Measurements from ENCODE around the gene IQCN.
A peak's percentile ranks its signal among the peaks of the same experiment; 100 is the strongest.

Gene IQCN, protein sequence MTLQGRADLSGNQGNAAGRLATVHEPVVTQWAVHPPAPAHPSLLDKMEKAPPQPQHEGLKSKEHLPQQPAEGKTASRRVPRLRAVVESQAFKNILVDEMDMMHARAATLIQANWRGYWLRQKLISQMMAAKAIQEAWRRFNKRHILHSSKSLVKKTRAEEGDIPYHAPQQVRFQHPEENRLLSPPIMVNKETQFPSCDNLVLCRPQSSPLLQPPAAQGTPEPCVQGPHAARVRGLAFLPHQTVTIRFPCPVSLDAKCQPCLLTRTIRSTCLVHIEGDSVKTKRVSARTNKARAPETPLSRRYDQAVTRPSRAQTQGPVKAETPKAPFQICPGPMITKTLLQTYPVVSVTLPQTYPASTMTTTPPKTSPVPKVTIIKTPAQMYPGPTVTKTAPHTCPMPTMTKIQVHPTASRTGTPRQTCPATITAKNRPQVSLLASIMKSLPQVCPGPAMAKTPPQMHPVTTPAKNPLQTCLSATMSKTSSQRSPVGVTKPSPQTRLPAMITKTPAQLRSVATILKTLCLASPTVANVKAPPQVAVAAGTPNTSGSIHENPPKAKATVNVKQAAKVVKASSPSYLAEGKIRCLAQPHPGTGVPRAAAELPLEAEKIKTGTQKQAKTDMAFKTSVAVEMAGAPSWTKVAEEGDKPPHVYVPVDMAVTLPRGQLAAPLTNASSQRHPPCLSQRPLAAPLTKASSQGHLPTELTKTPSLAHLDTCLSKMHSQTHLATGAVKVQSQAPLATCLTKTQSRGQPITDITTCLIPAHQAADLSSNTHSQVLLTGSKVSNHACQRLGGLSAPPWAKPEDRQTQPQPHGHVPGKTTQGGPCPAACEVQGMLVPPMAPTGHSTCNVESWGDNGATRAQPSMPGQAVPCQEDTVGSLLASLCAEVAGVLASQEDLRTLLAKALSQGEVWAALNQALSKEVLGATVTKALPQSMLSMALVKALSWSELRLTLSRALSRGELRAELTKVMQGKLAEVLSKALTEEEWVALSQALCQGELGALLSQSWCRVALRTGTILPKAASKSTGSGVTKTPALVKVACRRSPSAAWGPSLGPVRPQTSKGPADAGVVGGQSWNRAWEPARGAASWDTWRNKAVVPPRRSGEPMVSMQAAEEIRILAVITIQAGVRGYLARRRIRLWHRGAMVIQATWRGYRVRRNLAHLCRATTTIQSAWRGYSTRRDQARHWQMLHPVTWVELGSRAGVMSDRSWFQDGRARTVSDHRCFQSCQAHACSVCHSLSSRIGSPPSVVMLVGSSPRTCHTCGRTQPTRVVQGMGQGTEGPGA (N-terminal part only)

GRCh38 chr19:18274219-18274780 is at the start of gene IQCN:
IQCN (minus strand) TSS chr19:18274452; CDS start chr19:18269478, 4,974 bp downstream.
- H3K27ac ChIP-seq, result peak within 1 kb of the TSS; percentile 74 to 100

DNA sequence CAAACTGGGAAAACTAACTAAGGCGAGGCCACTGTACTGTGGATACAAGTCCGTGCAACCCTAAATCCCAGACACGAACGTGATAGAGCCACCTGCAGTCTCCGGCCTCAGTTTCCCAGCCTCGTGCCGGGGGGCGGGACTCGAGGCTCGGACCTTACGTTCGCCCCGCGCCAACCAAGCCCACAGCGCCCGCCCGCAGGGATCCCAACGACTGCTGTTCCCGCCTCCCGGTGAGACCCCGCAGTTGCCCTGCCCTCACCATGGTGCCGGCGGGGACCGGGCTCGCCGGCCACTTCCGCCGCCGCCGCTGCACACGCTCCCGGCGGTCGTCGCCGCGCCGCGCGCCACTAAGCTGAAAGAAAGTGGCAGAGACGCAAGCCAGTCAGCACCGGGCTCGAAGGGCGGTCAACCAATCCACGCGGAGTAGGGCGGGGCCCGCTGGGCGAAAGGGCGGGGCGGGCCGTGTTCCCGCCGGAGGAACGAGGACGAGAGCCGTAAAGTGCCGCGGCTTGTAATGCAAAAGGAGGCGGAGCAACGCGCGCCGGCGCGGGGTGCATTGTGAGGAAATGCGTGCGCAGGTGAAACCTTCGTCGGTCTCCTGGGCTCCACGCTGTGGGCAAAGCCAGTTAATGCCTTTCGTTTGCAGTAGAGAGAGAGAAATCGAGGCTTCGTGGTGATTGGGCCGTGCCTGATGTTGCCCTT is 48.7 kb upstream of the IQCN start, which contains the start of gene LSM4:
Gene LSM4, minus strand, starts transcription at position 318 of the 702 bp plus-strand sequence. Its CDS starts 56 bp downstream, at position 262.
- peaks cover 0 to 39% (median 29%) of the 10 kb centered on the region in 4 donors for H3K4me1 ChIP-seq
- no peaks in the 10 kb centered on the region for H3K27me3 ChIP-seq
- intact Hi-C loops (cut with DNase I; ENCODE audit: low total_unique reads), result loop anchor here (5.0 kb wide), 1 partner anchor 116 kb away; no protein-coding TSS in a partner anchor
- H3K4me3 ChIP-seq, result peak within 1 kb of the TSS; percentile 72 to 85
- DNase-seq, result peak; percentile 98 to 99
- peak within 1 kb of the TSS; percentile 84 to 90 for H3K27ac ChIP-seq
- H3K36me3 ChIP-seq, result no peaks in the 10 kb centered on the region
- H3K9me3 ChIP-seq, result no peaks in the 10 kb centered on the region
- TF ChIP-seq, protein P1, sequence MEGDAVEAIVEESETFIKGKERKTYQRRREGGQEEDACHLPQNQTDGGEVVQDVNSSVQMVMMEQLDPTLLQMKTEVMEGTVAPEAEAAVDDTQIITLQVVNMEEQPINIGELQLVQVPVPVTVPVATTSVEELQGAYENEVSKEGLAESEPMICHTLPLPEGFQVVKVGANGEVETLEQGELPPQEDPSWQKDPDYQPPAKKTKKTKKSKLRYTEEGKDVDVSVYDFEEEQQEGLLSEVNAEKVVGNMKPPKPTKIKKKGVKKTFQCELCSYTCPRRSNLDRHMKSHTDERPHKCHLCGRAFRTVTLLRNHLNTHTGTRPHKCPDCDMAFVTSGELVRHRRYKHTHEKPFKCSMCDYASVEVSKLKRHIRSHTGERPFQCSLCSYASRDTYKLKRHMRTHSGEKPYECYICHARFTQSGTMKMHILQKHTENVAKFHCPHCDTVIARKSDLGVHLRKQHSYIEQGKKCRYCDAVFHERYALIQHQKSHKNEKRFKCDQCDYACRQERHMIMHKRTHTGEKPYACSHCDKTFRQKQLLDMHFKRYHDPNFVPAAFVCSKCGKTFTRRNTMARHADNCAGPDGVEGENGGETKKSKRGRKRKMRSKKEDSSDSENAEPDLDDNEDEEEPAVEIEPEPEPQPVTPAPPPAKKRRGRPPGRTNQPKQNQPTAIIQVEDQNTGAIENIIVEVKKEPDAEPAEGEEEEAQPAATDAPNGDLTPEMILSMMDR (IDR thresholded peaks at IDR 0.05), result peak in 1 of 2 experiments; percentile 5

More at GRCh38 chr19:18274219-18274780, at the start of gene IQCN:
- H3K9me3 ChIP-seq, result no peaks in the 10 kb centered on the region
- H3K4me1 ChIP-seq, result peaks cover 4 to 71% (median 38%) of the 10 kb centered on the region in 4 donors
- peak; percentile 39 to 83 for DNase-seq
- intact Hi-C loops (cut with DNase I; ENCODE audit: low total_unique reads), result no loop called here
- H3K27me3 ChIP-seq, result no peaks in the 10 kb centered on the region
- peaks cover 16 to 25% (median 23%) of the 10 kb centered on the region in 3 donors for H3K36me3 ChIP-seq
- TF ChIP-seq, protein P1 (IDR thresholded peaks at IDR 0.05), result no peak
- H3K4me3 ChIP-seq, result peak within 1 kb of the TSS; percentile 4 to 24

DNA sequence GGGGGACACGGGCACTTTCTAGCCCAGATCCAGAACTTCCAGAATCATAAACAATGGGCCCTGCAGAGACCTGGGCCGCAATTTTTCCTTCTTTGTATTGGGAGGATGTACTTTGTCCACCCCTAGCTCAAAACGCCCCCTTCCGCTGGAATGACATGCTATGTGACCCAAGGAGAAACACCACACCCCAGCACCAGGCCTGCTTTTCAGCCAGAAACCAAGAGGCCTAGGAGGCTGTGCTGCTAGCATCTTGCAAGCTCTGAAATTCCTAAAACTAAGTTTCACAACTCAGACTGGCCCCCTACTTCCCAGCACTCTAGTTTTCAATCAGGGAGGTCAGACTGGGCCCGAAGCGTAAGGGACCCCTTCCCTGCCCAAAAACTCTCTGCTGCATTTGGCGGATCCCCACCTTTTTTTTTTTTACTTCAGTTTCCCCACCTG is 48.1 kb upstream of the IQCN start:
- H3K36me3 ChIP-seq, result no peaks in the 10 kb centered on the region
- H3K27me3 ChIP-seq, result no peaks in the 10 kb centered on the region
- peaks cover 0 to 39% (median 29%) of the 10 kb centered on the region in 4 donors for H3K4me1 ChIP-seq
- H3K4me3 ChIP-seq, result peak overlapping the region; percentile 72 to 85
- peak in 1 of 2 donors; percentile 60 for DNase-seq
- intact Hi-C loops (cut with DNase I; ENCODE audit: low total_unique reads), result loop anchor here (5.0 kb wide), 1 partner anchor 115 kb away; no protein-coding TSS in a partner anchor
- H3K27ac ChIP-seq, result peak overlapping the region; percentile 84 to 90
- H3K9me3 ChIP-seq, result no peaks in the 10 kb centered on the region
- TF ChIP-seq, protein P1 (IDR thresholded peaks at IDR 0.05), result no peak

DNA sequence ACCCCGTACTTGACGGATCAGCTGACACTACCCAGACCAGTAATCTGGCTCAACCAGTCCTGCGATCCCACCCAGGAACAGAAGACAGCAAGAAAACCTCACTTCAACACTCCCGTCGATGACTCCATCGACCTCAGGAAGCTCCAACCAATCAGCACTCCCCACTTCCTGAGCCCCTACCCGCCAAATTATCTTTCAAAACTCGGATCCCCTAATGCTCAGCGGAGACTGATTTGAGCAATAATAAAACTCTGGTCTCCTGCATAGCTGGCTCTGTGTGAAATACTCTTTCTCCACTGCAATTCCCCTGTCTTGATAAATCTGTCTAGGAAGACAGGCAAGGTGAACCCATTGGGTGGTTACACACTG is 47.5 kb upstream of the IQCN start:
- TF ChIP-seq, protein P1 (IDR thresholded peaks at IDR 0.05), result no peak
- Histone ChIP-seq H3K27ac (peak overlapping the region in 1 of 2 donors; percentile 90), H3K36me3 (no peaks in the 10 kb centered on the region), H3K9me3 (no peaks in the 10 kb centered on the region), H3K27me3 (no peaks in the 10 kb centered on the region), H3K4me1 (peaks cover 0 to 39% (median 29%) of the 10 kb centered on the region in 4 donors), H3K4me3 (peak overlapping the region in 1 of 2 donors; percentile 85)
- no peak for DNase-seq
- intact Hi-C loops (cut with DNase I; ENCODE audit: low total_unique reads), result loop anchor here (5.0 kb wide), 1 partner anchor 114 kb away; no protein-coding TSS in a partner anchor
